ENCODE measurements around the gene CHRNA7.
"Not testable (repeated sequence)": the region's sequence is repeated elsewhere in the genome, so short reads cannot be mapped to it uniquely, and the experiment has no call there.

The CHRNA7 gene

DNA sequence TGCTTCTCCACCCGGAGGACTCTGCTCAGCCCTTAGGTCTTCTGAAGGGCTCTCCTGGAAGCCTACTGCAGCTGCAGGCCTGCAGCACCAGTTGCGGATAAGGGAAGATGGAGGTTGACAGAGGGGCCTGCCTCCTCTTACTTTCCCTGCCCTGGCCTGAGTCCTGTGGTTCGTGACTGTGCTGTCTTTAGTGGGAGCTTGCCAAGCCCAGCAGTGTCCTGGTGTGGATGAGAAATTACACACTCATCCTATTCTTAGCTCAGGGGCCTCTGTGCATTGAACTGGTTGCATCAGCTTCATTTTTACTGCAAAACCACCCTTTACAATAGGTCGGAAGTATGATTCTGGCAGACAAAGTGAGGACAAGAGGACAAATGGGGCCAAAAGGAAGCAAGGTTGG, 163.5 kb downstream of the CHRNA7 start:
- DNase-seq, ATAC-seq: not testable (repeated sequence)

- not testable (repeated sequence) for DNase-seq, ATAC-seq
Observed at GRCh38 chr15:32196206-32196605, 165.9 kb downstream of the CHRNA7 start.

DNA sequence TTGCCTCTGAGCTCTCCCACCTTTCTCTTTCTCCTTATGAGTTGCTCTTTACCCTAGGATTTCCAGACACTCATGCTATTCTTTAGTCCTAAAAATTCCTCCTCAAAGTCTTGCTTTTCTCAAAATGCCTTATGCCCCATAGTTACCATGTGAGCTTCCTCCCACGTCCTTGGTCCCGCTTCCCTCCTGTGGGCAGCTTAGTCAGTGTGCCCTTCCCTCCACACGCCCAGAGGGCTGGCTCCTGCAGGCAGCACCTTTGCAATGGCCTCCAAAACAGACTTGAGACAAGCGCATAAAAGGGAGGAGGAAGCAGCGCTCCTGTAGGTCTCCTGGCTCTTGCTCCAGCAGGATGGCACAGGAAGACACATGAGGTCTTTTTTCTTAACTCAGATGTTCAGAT, 168.6 kb downstream of the CHRNA7 start:
- not testable (repeated sequence) for ATAC-seq, DNase-seq

DNA sequence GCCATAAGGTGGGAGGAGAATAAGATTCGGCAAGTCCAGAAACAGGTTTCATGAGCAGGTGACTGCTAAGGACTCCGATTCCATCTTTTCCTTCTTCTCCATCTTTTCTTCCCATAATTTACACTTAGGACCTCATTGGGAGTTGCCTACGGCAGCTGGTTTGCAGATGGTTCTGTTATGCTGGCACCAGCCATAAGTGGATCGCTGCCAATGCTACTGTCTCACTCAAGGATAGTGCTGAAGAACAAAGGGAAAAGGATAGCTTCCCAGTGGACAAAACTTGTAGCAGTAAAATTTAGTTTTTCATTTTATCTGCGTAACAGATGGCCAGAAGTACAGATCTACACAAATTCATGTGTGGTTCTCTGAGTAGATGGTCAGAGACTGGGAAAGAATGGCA, 178.8 kb downstream of the CHRNA7 start:
- ATAC-seq, result not testable (repeated sequence)

GRCh38 chr15:32218666-32219065, 188.4 kb downstream of the CHRNA7 start:
- DNase-seq (no peak), ATAC-seq (no peak)

More for the DNA sequence above, 178.8 kb downstream of the CHRNA7 start:
- DNase-seq, result not testable (repeated sequence)

Measured in stimulated activated naive CD8-positive, alpha-beta T cell treated with anti-CD3 and anti-CD28 coated beads, Interleukin-15, Interleukin-2, amounts not matched to agents 100 U/mL and 50 U/mL, for 24 hours (primary cell).